Effector memory CD4-positive, alpha-beta T cell (primary cell): ENCODE data around the gene PFN2.
A peak's percentile ranks its signal among the peaks of the same experiment; 100 is the strongest.
"Not testable (repeated sequence)": the region's sequence is repeated elsewhere in the genome, so short reads cannot be mapped to it uniquely, and the experiment has no call there.

Source experiments
- DNase-seq, 3 donors: peaks; one replicate each; pipeline ENCODE4 v3.0.0-alpha.2; 2020
- H3K27ac ChIP-seq: 2 replicates; pipeline ENCODE4 v1.7.0; 2013; ENCODE audit warnings: mild to moderate bottlenecking, low read length, moderate library complexity; ENCODE audit not compliant: insufficient read depth, poor library complexity, severe bottlenecking
- H3K27me3 ChIP-seq: replicated peaks from 2 replicates; pipeline ENCODE4 v1.7.0; 2013; ENCODE audit warnings: mild to moderate bottlenecking, low read length; ENCODE audit not compliant: insufficient read depth, control insufficient read depth, poor library complexity, severe bottlenecking
- H3K36me3 ChIP-seq: 2 replicates; pipeline ENCODE4 v1.7.0; 2013; ENCODE audit warnings: mild to moderate bottlenecking, low read length, moderate library complexity; ENCODE audit not compliant: control insufficient read depth, insufficient read depth
- H3K4me1 ChIP-seq: 2 replicates; pipeline ENCODE4 v1.7.0; 2013; ENCODE audit warnings: low read length, mild to moderate bottlenecking; ENCODE audit not compliant: control insufficient read depth, insufficient read depth, poor library complexity, severe bottlenecking
- H3K4me3 ChIP-seq: 2 replicates; pipeline ENCODE4 v1.7.0; 2013; ENCODE audit warnings: low read length, low read depth, mild to moderate bottlenecking; ENCODE audit not compliant: insufficient read depth, poor library complexity, severe bottlenecking
- H3K9me3 ChIP-seq: 2 replicates; pipeline ENCODE4 v1.7.0; 2013; ENCODE audit warnings: mild to moderate bottlenecking, low read length, moderate library complexity; ENCODE audit not compliant: control insufficient read depth

The PFN2 gene

DNA sequence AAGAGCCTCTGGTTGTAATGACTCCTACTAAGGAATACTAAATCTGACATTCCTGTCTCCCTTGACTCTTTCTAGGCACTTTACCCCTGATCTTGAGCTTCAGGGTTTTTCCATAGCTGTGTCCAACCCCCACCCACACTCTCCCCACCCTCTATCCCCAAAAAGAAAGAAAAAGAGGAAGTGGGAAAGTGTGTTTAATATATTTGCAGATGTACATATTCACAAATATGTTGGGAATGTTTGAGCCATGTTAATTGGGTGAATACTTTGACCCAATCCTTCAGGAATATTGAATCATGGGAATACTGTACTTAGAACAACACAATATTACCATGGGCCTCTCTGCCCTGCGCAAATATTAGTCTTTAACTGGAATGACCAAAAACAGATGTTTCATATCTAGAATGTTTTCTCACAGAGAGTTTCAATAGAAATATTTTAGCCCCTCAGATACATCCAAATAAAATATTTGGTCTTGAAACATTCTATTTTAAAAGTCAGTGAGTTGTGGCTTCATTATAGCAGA, 19.8 kb upstream of the PFN2 start:
- Histone ChIP-seq H3K4me3 (no peak overlapping the region), H3K27ac (no peak overlapping the region), H3K36me3 (no peaks in the 10 kb centered on the region), H3K27me3 (no peaks in the 10 kb centered on the region), H3K4me1 (no peaks in the 10 kb centered on the region), H3K9me3 (no peaks in the 10 kb centered on the region)
- no peak for DNase-seq

DNA sequence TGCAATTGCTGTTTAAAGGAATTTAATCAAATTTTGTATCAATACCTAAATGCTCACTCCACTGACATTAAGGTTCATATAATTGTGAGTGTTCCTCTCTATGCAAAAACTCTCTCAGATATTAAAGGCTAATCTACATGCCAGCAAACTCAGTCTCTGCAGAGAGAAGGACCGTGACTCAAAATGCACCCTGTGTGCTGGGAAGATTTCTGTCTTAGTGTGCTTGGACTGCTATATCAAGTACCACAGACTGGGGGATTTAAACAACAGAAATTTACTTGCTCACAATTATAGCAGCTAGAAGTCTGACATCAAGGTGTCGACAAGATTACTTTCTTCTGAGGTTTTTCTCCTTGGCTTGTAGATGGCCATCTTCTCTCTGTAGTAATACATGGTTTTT, 18.6 kb upstream of the PFN2 start:
- H3K4me3 ChIP-seq = no peak overlapping the region
- no peaks in the 10 kb centered on the region for H3K27me3 ChIP-seq
- no peaks in the 10 kb centered on the region for H3K4me1 ChIP-seq
- H3K36me3 ChIP-seq = no peaks in the 10 kb centered on the region
- no peak overlapping the region for H3K27ac ChIP-seq
- H3K9me3 ChIP-seq = no peaks in the 10 kb centered on the region
- DNase-seq = no peak

DNA sequence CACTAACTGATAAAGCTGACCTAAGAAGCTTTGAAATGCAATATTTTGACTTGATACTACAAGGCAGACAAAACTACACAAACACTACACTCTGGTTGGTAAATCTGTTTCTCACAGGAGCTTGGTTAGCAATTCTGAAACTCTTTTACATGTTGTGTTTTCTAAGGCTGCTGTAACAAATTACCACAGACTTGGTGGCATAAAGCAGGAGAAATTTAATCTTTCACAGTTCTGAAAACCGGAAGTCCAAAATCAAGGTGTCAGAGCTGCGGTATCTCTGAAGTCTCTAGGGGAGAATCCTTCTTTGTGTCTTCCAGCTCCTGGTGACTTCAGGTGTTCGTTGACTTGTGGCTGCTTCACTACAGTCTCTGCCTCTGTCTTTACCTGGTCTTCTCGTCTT, 12.9 kb upstream of the PFN2 start:
- Histone ChIP-seq H3K4me1 (no peaks in the 10 kb centered on the region), H3K4me3 (no peak overlapping the region), H3K36me3 (no peaks in the 10 kb centered on the region), H3K27me3 (no peaks in the 10 kb centered on the region), H3K9me3 (no peaks in the 10 kb centered on the region), H3K27ac (no peak overlapping the region)
- no peak for DNase-seq

DNA sequence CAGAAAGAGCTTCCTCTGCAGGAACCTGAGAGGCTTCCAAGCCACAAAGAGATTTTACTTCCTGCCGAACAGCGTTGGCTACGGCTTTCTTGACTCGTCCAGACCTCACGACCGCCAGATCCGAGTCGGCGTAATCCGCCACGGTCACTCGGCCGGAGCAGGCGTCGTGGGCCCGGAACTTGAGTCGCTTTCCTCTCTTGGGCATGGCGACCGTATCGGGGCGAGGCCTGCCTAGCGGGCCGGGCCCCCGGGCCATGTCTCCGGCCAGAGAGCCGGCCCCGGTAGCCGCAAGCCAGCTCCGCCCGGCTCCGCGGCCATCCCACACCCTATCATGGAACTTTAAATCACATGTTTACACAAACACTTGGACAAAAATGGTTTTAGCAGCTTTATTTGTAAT, 12.4 kb upstream of the PFN2 start:
- not testable (repeated sequence) for H3K27me3 ChIP-seq, H3K4me1 ChIP-seq, H3K36me3 ChIP-seq, H3K27ac ChIP-seq, H3K4me3 ChIP-seq, DNase-seq, H3K9me3 ChIP-seq

DNA sequence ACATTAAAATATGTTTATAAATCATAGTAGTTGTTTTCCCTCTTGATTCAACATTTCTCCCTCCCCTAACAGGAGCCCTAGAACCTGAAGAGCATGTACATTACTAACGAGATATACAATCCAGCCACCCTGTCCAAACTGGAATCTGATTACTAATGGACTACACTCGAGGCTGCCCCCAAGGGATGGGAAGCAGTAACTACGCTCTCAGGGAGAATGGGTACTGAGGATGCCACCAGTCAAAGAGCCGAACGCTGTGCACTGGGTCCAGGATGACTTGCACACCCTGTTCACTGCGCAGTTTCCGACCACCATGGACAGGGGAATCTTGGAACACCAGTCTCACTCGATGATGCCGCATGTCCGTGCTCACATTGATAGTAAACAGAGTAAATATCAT, 11.3 kb upstream of the PFN2 start:
- not testable (repeated sequence) for H3K27me3 ChIP-seq, H3K4me1 ChIP-seq

DNA sequence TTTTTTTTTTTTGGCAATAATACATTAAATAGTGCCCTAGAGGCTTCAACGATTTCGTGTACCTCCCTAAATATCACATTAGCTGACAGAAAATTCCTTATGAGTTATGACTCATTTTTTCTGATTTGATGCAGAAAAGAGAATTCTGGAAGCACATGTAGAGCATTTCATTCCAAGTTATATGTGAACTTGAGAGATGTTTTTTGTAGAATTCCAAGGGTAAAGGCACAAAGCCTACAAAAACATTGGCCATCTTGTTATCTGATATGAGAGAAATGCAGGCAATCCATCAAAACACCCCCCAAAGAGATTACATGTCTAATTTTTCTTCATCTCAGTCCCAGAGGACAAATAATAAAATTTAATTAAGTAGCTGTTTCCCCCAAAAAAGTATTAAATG, 6.7 kb upstream of the PFN2 start:
- no peaks in the 10 kb centered on the region for H3K9me3 ChIP-seq
- H3K4me1 ChIP-seq = no peaks in the 10 kb centered on the region
- H3K27me3 ChIP-seq = no peaks in the 10 kb centered on the region
- no peak overlapping the region for H3K27ac ChIP-seq
- DNase-seq = no peak
- no peak overlapping the region for H3K4me3 ChIP-seq
- H3K36me3 ChIP-seq = no peaks in the 10 kb centered on the region

More for the DNA sequence above, 11.3 kb upstream of the PFN2 start:
- not testable (repeated sequence) for H3K4me3 ChIP-seq, H3K27ac ChIP-seq, DNase-seq, H3K36me3 ChIP-seq, H3K9me3 ChIP-seq

DNA sequence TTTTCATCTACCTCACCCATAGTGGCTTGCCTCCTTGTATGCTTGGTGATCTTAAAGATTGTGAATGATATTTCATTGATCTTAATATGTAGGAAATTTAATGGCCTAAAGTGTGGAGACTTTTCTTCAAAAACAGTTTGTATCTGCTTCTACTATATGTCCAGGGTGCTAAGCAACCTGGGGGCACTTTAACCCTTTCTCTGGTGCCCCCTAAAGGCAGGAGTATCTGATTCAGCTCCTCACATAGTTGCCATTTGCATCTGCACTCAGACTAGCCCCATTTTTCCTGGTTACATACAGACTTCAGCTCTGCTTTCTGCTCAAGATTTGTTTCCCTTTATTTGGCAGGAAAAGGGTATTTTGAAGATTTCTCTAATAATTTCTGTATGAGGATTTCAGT, 5.2 kb upstream of the PFN2 start:
- DNase-seq = no peak
- no peak overlapping the region for H3K4me3 ChIP-seq
- H3K27me3 ChIP-seq = no peaks in the 10 kb centered on the region
- peaks cover 4% of the 10 kb centered on the region for H3K4me1 ChIP-seq
- H3K27ac ChIP-seq = no peak overlapping the region
- no peaks in the 10 kb centered on the region for H3K36me3 ChIP-seq
- no peaks in the 10 kb centered on the region for H3K9me3 ChIP-seq

DNA sequence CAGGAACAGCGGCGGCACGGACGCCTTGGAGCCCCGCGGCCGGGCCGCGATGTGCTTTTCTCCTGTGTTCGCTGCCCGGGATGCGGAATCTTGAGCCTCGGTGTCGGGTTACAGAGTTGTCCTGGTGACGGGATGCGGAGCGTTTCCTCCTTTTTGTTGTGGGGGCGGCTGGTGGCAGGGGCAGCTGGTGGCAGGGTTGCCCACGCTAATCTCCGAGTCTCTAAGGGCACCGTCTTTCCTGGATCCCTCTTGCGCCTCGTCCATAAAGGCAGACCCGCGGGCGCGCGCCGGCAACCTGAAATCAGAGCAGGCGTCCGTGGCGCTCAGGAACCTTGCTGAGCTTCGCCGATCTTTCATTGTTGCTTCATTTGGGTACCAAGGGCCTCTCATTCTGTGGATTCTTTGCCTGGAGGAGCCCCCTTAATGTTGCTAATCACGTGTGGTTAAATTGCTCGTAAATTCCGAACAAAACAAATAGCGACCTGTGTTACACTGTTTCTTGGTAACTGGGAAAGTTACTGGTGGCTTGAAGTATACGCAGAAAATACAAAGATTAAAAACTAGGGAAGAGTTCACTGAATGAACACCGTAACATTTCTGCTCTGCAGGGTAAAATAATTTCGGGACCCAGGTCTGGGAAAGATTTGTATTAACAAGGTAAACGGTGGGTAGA, 844 bp upstream of the PFN2 start:
- Histone ChIP-seq H3K27ac (no peak overlapping the region), H3K4me3 (peak overlapping the region; percentile 77), H3K36me3 (no peaks in the 10 kb centered on the region), H3K27me3 (no peaks in the 10 kb centered on the region), H3K4me1 (peaks cover 9% of the 10 kb centered on the region), H3K9me3 (no peaks in the 10 kb centered on the region)
- DNase-seq = peak in 2 of 3 donors; percentile 4 to 10

DNA sequence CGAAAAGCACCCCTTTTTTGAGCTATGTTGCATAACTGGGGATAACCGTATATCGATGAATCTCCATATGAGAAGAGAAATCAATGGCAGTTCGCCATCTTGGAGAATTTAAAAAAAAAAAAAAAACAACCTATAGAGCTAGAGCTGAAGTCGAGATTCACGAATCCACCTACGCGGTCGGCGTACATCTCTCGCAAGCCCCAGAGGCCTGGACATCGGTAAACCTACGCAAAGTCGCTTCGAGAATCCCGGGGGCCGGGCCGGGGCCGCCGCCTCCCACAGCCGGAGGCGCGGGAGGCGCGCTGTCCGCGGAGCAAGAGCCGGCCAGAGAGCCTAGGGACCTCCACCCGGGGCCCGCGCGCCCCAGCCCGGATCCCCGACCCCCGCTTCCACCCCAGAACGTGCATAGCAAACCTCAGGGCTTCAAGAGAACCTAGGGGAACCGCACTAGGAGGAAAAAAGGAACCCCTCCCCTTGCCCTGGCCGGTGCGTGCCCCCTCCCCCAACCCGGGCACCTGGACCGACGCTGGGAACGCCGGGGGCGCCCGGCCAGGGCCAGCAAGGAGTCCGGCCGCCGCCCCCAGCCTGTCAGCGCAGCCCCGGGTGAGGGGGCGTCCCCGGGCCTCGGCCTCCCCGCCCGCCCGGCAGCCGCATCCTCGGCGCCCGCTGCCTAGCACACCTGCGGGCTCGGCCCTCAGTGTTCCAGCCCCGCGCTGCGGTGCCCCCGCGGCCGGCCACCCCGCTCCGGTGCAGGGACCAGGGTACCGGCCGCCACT, 567 bp downstream of the PFN2 start:
- no peaks in the 10 kb centered on the region for H3K9me3 ChIP-seq
- H3K4me3 ChIP-seq = peak overlapping the region; percentile 81
- H3K27ac ChIP-seq = peak overlapping the region; percentile 36
- no peaks in the 10 kb centered on the region for H3K36me3 ChIP-seq
- H3K4me1 ChIP-seq = peaks cover 9% of the 10 kb centered on the region
- DNase-seq = peak; percentile 55 to 68 (median 57)
- H3K27me3 ChIP-seq = no peaks in the 10 kb centered on the region
